GM23338 (cell line): ENCODE data around the gene PARD3. TPM values are rescaled to one million over a fixed set of nuclear protein-coding genes. Genes with fewer than 3 reads are reported as not detected.

Experiments used
- polyA plus RNA-seq: library from polyadenylated mRNA; unstranded; fragments of >200 nt; fragmentation: Nextera tagmentation; extraction: Ambion mirVana; gene quantifications from 2 replicates; pipeline ENCODE4 v1.2.1, GENCODE V29; 2016
- small RNA-seq: library from RNA; depleted of rRNA; stranded (forward); fragments of <200 nt; gene quantifications from one replicate; pipeline ENCODE3, GENCODE V24; 2014; ENCODE audit warnings: low replicate concordance
- total RNA-seq: library from RNA; depleted of rRNA; stranded (reverse); fragments of >200 nt; shearing (Covaris generic); gene quantifications from 2 replicates; pipeline ENCODE4 v1.2.3, GENCODE V29; 2014

PARD3 gene
- total and polyA plus RNA-seq, 2 experiments from 2014 or later = 30.2 to 51.4 TPM

Small RNA genes within 50 kb of the gene (small RNA-seq; reads per million reads assigned to genes)
- gene ELOBP4 = not detected
- gene RF00019 = not detected
- not detected for gene RPL37P18
